BE2C (cell line): ENCODE measurements around the gene COBL.

Source experiments
- DNase-seq: peaks from one replicate; pipeline ENCODE4 v3.0.0-alpha.2; 2020
- H3K27me3 ChIP-seq: fragments of 250-450 bp; sonication (Bioruptor Pico); 2 replicates; pipeline ENCODE4 v1.5.1; 2020; ENCODE audit warnings: mild to moderate bottlenecking
- H3K36me3 ChIP-seq: fragments of 250-450 bp; sonication (Bioruptor Pico); 2 replicates; pipeline ENCODE4 v1.5.1; 2020; ENCODE audit warnings: mild to moderate bottlenecking
- H3K4me1 ChIP-seq: fragments of 250-450 bp; sonication (Bioruptor Pico); 2 replicates; pipeline ENCODE4 v1.5.1; 2020
- H3K4me3 ChIP-seq: 2 replicates; pipeline ENCODE4 v1.5.1; 2011; ENCODE audit warnings: low read depth, low read length
- H3K9me3 ChIP-seq: fragments of 250-450 bp; sonication (Bioruptor Pico); 2 replicates; pipeline ENCODE4 v1.5.1; 2020
- CTCF ChIP-seq: IDR thresholded peaks from 2 replicates; pipeline ENCODE4 v1.5.1; 2012; ENCODE audit warnings: mild to moderate bottlenecking, low read depth, low read length

Gene COBL

GRCh38 chr7:51072281-51072680, 244.3 kb downstream of the COBL start:
- Histone ChIP-seq H3K4me3 (no peak overlapping the region), H3K4me1 (no peaks in the 10 kb centered on the region), H3K27me3 (no peaks in the 10 kb centered on the region; the same call in none of the 2 replicates), H3K9me3 (no peaks in the 10 kb centered on the region), H3K36me3 (no peaks in the 10 kb centered on the region)
- DNase-seq = no peak
- no peak for TF ChIP-seq CTCF

- no peaks in the 10 kb centered on the region; the same call in none of the 2 replicates for H3K27me3 ChIP-seq
- no peaks in the 10 kb centered on the region for H3K9me3 ChIP-seq
- TF ChIP-seq CTCF = no peak
- no peaks in the 10 kb centered on the region for H3K4me1 ChIP-seq
- no peak overlapping the region for H3K4me3 ChIP-seq
- no peaks in the 10 kb centered on the region for H3K36me3 ChIP-seq
- DNase-seq = no peak
Observed at GRCh38 chr7:51071427-51071826, 245.2 kb downstream of the COBL start.

DNA sequence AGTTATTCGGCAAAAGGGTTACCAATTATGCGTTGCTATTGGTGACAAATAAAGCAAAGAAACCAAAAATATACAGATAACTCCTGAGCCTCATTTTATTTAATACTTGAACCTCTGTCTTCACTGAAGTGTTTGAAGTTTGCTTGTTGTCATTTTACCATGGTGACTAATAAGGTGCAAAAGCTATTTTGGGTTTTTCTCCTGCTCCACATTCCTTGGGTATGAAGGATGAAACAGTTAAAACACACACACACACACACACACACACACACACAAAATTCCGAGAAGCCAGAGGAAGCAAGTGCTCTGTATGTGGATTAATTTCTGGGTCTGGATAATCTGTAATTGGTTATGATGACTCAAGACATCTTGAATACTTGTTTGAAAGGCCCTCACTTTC, 246.5 kb downstream of the COBL start:
- H3K36me3 ChIP-seq = no peaks in the 10 kb centered on the region
- TF ChIP-seq CTCF = no peak
- no peaks in the 10 kb centered on the region for H3K4me1 ChIP-seq
- H3K9me3 ChIP-seq = no peaks in the 10 kb centered on the region
- no peak overlapping the region for H3K4me3 ChIP-seq
- H3K27me3 ChIP-seq = no peaks in the 10 kb centered on the region; the same call in none of the 2 replicates
- no peak for DNase-seq

DNA sequence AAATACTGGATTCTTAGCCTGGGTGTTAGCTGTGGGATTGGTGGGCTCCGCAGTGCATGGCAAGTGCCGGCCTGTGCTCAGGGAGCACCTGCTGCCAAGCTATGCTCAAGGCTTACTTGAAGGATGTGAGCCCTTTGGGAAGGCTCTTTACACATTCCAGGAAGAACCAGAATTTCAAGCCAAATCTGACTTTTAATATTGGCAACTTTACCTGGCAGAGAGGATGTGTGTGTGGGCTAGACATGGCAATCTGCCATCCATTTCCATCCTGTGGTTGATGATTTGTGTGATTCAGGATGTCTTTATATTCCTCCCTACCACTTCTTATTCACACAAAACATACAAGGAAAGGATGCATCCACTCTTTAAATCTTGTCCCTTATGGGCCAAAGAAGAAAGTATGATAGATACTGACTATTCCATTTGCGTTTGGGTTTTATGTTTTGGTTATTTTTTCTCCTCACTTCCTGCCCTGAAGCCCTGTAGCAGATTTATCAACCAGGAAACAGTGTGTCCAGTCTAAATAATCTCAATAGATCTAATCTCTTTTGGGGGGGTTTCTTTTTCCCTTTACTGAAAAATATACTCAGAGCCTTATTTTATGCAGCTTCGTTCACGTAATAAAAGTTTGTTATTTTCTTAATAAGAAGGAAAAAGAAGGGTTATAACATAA, 247.1 kb downstream of the COBL start:
- H3K27me3 ChIP-seq = no peaks in the 10 kb centered on the region
- no peak overlapping the region for H3K4me3 ChIP-seq
- H3K9me3 ChIP-seq = no peaks in the 10 kb centered on the region
- no peaks in the 10 kb centered on the region for H3K4me1 ChIP-seq
- no peaks in the 10 kb centered on the region for H3K36me3 ChIP-seq
- DNase-seq = no peak
- no peak for TF ChIP-seq CTCF

DNA sequence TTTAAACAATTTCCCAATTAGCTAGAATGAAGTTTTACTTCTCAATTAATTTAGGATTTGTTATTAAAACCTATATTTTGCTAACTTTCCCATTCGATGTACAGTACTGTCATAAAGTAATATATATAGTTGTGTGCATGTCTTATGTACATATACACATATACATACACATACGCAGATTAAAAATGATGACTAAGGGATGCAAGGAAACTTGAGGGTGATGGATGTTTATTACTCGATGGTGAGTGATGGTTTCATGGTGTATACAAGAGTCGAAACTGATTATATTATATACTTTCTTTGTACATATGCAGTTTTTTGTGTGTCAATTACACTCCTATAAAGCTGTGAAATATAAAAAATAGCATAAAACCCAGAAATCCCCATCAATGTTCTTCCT, 248.2 kb downstream of the COBL start:
- Histone ChIP-seq H3K36me3 (no peaks in the 10 kb centered on the region), H3K9me3 (no peaks in the 10 kb centered on the region), H3K4me3 (no peak overlapping the region), H3K4me1 (no peaks in the 10 kb centered on the region), H3K27me3 (no peaks in the 10 kb centered on the region)
- no peak for TF ChIP-seq CTCF
- no peak for DNase-seq

GRCh38 chr7:51067757-51068156, 248.9 kb downstream of the COBL start:
- H3K9me3 ChIP-seq = no peaks in the 10 kb centered on the region
- DNase-seq = peak; percentile 44
- H3K36me3 ChIP-seq = no peaks in the 10 kb centered on the region
- H3K27me3 ChIP-seq = no peaks in the 10 kb centered on the region
- peak; percentile 71 for TF ChIP-seq CTCF
- H3K4me3 ChIP-seq = no peak overlapping the region
- no peaks in the 10 kb centered on the region for H3K4me1 ChIP-seq
